H9 (cell line): ENCODE measurements around the gene VWF. TPM values are rescaled to one million over a fixed set of nuclear protein-coding genes. Genes with fewer than 3 reads are reported as not detected.

Experiments
- DNase-seq: peaks from one replicate; pipeline ENCODE4 v3.0.0-alpha.2; 2017
- H2AFZ ChIP-seq: one replicate; pipeline ENCODE4 v1.6.1; 2013; ENCODE audit warnings: mild to moderate bottlenecking, low read length, control low read depth, moderate library complexity
- H2AK5ac ChIP-seq: 2 replicates; pipeline ENCODE4 v1.6.1; 2013; ENCODE audit warnings: low read length, control low read depth, mixed read lengths; ENCODE audit not compliant: insufficient read length
- H2BK120ac ChIP-seq: one replicate; pipeline ENCODE4 v1.6.1; 2013; ENCODE audit warnings: low read depth, mild to moderate bottlenecking, low read length, control low read depth, inconsistent platforms; ENCODE audit not compliant: poor library complexity, severe bottlenecking
- H2BK12ac ChIP-seq: 2 replicates; pipeline ENCODE4 v1.6.1; 2013; ENCODE audit warnings: low read length, control low read depth, mixed read lengths, low read depth; ENCODE audit not compliant: insufficient read length
- H2BK15ac ChIP-seq: 2 replicates; pipeline ENCODE4 v1.6.1; 2013; ENCODE audit warnings: low read depth, low read length, control low read depth
- H2BK20ac ChIP-seq: one replicate; pipeline ENCODE4 v1.6.1; 2013; ENCODE audit warnings: low read depth, mild to moderate bottlenecking, low read length, control low read depth, inconsistent platforms; ENCODE audit not compliant: poor library complexity, severe bottlenecking
- H2BK5ac ChIP-seq: 2 replicates; pipeline ENCODE4 v1.6.1; 2013; ENCODE audit warnings: low read length, control low read depth, mixed read lengths; ENCODE audit not compliant: insufficient read length
- H3K14ac ChIP-seq: 2 replicates; pipeline ENCODE4 v1.6.1; 2013; ENCODE audit warnings: low read length, control low read depth; ENCODE audit not compliant: insufficient read depth
- H3K18ac ChIP-seq: 2 replicates; pipeline ENCODE4 v1.6.1; 2013; ENCODE audit warnings: low read depth, mild to moderate bottlenecking, mixed read lengths, low read length, control low read depth; ENCODE audit not compliant: insufficient read length
- H3K23ac ChIP-seq: 2 replicates; pipeline ENCODE4 v1.6.1; 2013; ENCODE audit warnings: low read length, control low read depth, mixed read lengths, low read depth; ENCODE audit not compliant: insufficient read length
- H3K23me2 ChIP-seq: 2 replicates; pipeline ENCODE4 v1.6.1; 2013; ENCODE audit warnings: low read depth, mild to moderate bottlenecking, mixed read lengths, low read length, control low read depth; ENCODE audit not compliant: insufficient read length, poor library complexity, severe bottlenecking
- H3K27ac ChIP-seq: 2 replicates; pipeline ENCODE4 v1.5.1; 2013; ENCODE audit warnings: low read length, control low read depth, mixed read lengths, low read depth; ENCODE audit not compliant: insufficient read length
- H3K27me3 ChIP-seq: 2 replicates; pipeline ENCODE4 v1.6.1; 2013; ENCODE audit warnings: low read length, control low read depth, inconsistent platforms; ENCODE audit not compliant: insufficient read depth
- H3K4ac ChIP-seq: 2 replicates; pipeline ENCODE4 v1.6.1; 2013; ENCODE audit warnings: low read depth, mild to moderate bottlenecking, control low read depth, inconsistent platforms, low read length, moderate library complexity
- H3K4me1 ChIP-seq: 2 replicates; pipeline ENCODE4 v1.6.1; 2013; ENCODE audit warnings: low read length, control low read depth, inconsistent platforms; ENCODE audit not compliant: insufficient read depth
- H3K4me2 ChIP-seq: 2 replicates; pipeline ENCODE4 v1.6.1; 2013; ENCODE audit warnings: low read length, control low read depth, mixed read lengths; ENCODE audit not compliant: insufficient read length, insufficient read depth
- H3K56ac ChIP-seq: 2 replicates; pipeline ENCODE4 v1.6.1; 2013; ENCODE audit warnings: low read depth, mild to moderate bottlenecking, mixed read lengths, low read length, control low read depth; ENCODE audit not compliant: insufficient read length
- H3K79me1 ChIP-seq: 2 replicates; pipeline ENCODE4 v1.6.1; 2013; ENCODE audit warnings: low read depth, mild to moderate bottlenecking, moderate library complexity, low read length, control low read depth, inconsistent platforms; ENCODE audit not compliant: insufficient read depth, poor library complexity, severe bottlenecking
- H3K79me2 ChIP-seq: 2 replicates; pipeline ENCODE4 v1.6.1; 2013; ENCODE audit warnings: low read length, control low read depth, inconsistent platforms; ENCODE audit not compliant: insufficient read depth
- H3K9ac ChIP-seq: 2 replicates; pipeline ENCODE4 v1.6.1; 2013; ENCODE audit warnings: low read length, control low read depth, mixed read lengths; ENCODE audit not compliant: insufficient read length; ENCODE audit errors: extremely low read depth
- H3K9me3 ChIP-seq: one replicate; pipeline ENCODE4 v1.6.1; 2013; ENCODE audit warnings: low read depth, low read length, inconsistent platforms; ENCODE audit not compliant: control insufficient read depth
- H3T11ph ChIP-seq: one replicate; pipeline ENCODE4 v1.6.1; 2013; ENCODE audit warnings: mild to moderate bottlenecking, low read length, control low read depth, inconsistent platforms
- H4K20me1 ChIP-seq: one replicate; pipeline ENCODE4 v1.6.1; 2013; ENCODE audit not compliant: control insufficient read depth, insufficient read length, insufficient read depth
- H4K5ac ChIP-seq: 2 replicates; pipeline ENCODE4 v1.6.1; 2013; ENCODE audit warnings: low read depth, mild to moderate bottlenecking, mixed read lengths, low read length, control low read depth; ENCODE audit not compliant: insufficient read length
- H4K8ac ChIP-seq: replicated peaks from 2 replicates; pipeline ENCODE4 v1.6.1; 2013; ENCODE audit warnings: low read length, control low read depth, mixed read lengths, low read depth; ENCODE audit not compliant: insufficient read length
- H4K91ac ChIP-seq: 2 replicates; pipeline ENCODE4 v1.6.1; 2013; ENCODE audit warnings: low read depth, mild to moderate bottlenecking, moderate library complexity, mixed read lengths, low read length, control low read depth; ENCODE audit not compliant: insufficient read length
- H3K27ac Mint-ChIP-seq, 3 experiments: 2 replicates in 2 of 3; 3 replicates in 1 of 3; pipeline ENCODE4 v1.8.0; 2020 to 2021; ENCODE audit warnings: mixed read lengths in 3 of 3, mild to moderate bottlenecking in 1 of 3, moderate library complexity in 1 of 3
- H3K27me3 Mint-ChIP-seq: 2 replicates; pipeline ENCODE4 v1.8.0; 2021; ENCODE audit warnings: low read depth, mild to moderate bottlenecking, moderate library complexity, mixed read lengths
- H3K36me3 Mint-ChIP-seq, 3 experiments: 2 replicates in 2 of 3; 3 replicates in 1 of 3; pipeline ENCODE4 v1.8.0; 2020 to 2021; ENCODE audit warnings: low read depth in 3 of 3, mixed read lengths in 3 of 3; ENCODE audit not compliant: insufficient read depth in 1 of 3
- H3K4me1 Mint-ChIP-seq, 2 experiments: 2 replicates each; pipeline ENCODE4 v1.8.0; 2020; ENCODE audit warnings: mixed read lengths in 2 of 2
- H3K4me3 Mint-ChIP-seq, 2 experiments: 2 replicates in 1 of 2; 3 replicates in 1 of 2; pipeline ENCODE4 v1.8.0; 2020 to 2021; ENCODE audit warnings: mild to moderate bottlenecking in 2 of 2, mixed read lengths in 2 of 2, moderate library complexity in 1 of 2
- H3K9me3 Mint-ChIP-seq, 2 experiments: 2 replicates in 1 of 2; 3 replicates in 1 of 2; pipeline ENCODE4 v1.8.0; 2020; ENCODE audit warnings: mild to moderate bottlenecking in 2 of 2, mixed read lengths in 2 of 2, moderate library complexity in 1 of 2
- CTCF ChIP-seq: fragments of 200-600 bp; sonication (generic); conservative IDR thresholded peaks from 3 replicates; pipeline ENCODE4 v1.8.0; 2021; ENCODE audit warnings: antibody characterized with exemption, mild to moderate bottlenecking
- WGBS: extraction: QIAGEN DNeasy Blood & Tissue Kit; methylation state at CpG from one replicate; pipeline ENCODE4 v1.1.7; 2013; ENCODE audit warnings: missing lambda C conversion rate, low lambda C conversion rate, mixed read lengths; ENCODE audit not compliant: insufficient read length; ENCODE audit errors: extremely low coverage; 5-methylcytosine and 5-hydroxymethylcytosine counted together
- total RNA-seq: library from RNA; stranded (reverse); gene quantifications from 2 replicates; pipeline ENCODE4 v1.2.1, GENCODE V29; 2021

Gene VWF
- total RNA-seq, 1 experiment from 2014 or later, result 0.17 TPM

- no CpG with 5 or more reads among the region's 9 CpGs for WGBS
- no peak overlapping the region for H3K27ac Mint-ChIP-seq
- H2BK12ac ChIP-seq, result no peak overlapping the region
- no peaks in the 10 kb centered on the region for H3K9me3 Mint-ChIP-seq
- H3K4me1 ChIP-seq, result no peaks in the 10 kb centered on the region
- H4K8ac ChIP-seq, result no peak overlapping the region
- H3K4ac ChIP-seq, result no peak overlapping the region
- H3K56ac ChIP-seq, result no peak overlapping the region
- H4K91ac ChIP-seq, result no peak overlapping the region
- no peaks in the 10 kb centered on the region for H4K20me1 ChIP-seq
- H4K5ac ChIP-seq, result no peak overlapping the region
- no peaks in the 10 kb centered on the region for H3K9me3 ChIP-seq
- no peak for TF ChIP-seq CTCF
- H3K14ac ChIP-seq, result no peak overlapping the region
- peaks cover 5% of the 10 kb centered on the region for H3K27me3 Mint-ChIP-seq
- H3K4me3 Mint-ChIP-seq, result no peak overlapping the region
- H3K9ac ChIP-seq, result no peak overlapping the region
- no peaks in the 10 kb centered on the region for H3K27me3 ChIP-seq
- no peak overlapping the region for H3K18ac ChIP-seq
- H3K4me1 Mint-ChIP-seq, result peaks cover 11 to 33% of the 10 kb centered on the region in 2 experiments
- no peak overlapping the region for H2AK5ac ChIP-seq
- no peak overlapping the region for H3K27ac ChIP-seq
- no peak for DNase-seq
- H3K79me2 ChIP-seq, result no peaks in the 10 kb centered on the region
- H3K79me1 ChIP-seq, result no peaks in the 10 kb centered on the region
- no peaks in the 10 kb centered on the region; a peak in 1 of 7 replicates for H3K36me3 Mint-ChIP-seq
- no peak overlapping the region for H3K4me2 ChIP-seq
- no peak overlapping the region for H2AFZ ChIP-seq
- H3K23me2 ChIP-seq, result no peaks in the 10 kb centered on the region
- H2BK5ac ChIP-seq, result no peak overlapping the region
- no peak overlapping the region for H2BK20ac ChIP-seq
- no peak overlapping the region for H3T11ph ChIP-seq
- no peak overlapping the region for H2BK120ac ChIP-seq
- H3K23ac ChIP-seq, result no peak overlapping the region
- H2BK15ac ChIP-seq, result no peak overlapping the region
These were observed 1.2 kb downstream of the VWF start for GRCh38 chr12:6123258-6123657.
